NCI-H2227 treated with DMSO at 0.1 percent for 48 hours (cell line): ENCODE results near the gene HERC3.

Experiments
- DNase-seq: peaks from one replicate; lab custom pipeline; 2025; lab: John Stamatoyannopoulos, UW

The HERC3 gene

GRCh38 chr4:88747351-88747750, 155.1 kb downstream of the HERC3 start:
- DNase-seq, result no peak

DNA sequence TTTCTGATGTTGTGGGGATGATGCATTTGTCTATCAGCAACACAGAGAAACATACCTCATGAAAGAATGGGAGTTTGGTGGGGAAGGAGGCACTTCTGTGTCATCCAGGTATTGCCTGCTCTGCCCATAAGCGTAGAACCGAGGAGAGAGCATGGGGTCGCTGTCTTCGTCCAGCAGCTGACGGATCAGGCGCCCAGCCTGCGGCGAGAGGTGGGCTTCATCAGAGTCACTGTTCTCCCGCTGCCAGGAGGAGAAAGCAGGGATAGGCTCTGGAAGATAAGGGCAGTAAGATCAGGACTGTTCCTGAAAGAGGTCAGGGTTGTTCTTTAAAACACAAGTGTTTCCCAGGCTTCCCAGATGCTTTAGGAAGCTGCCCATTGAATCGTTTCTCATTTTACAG, 158.1 kb downstream of the HERC3 start:
- no peak for DNase-seq

GRCh38 chr4:88751258-88752075, 159.2 kb downstream of the HERC3 start:
- no peak for DNase-seq

DNA sequence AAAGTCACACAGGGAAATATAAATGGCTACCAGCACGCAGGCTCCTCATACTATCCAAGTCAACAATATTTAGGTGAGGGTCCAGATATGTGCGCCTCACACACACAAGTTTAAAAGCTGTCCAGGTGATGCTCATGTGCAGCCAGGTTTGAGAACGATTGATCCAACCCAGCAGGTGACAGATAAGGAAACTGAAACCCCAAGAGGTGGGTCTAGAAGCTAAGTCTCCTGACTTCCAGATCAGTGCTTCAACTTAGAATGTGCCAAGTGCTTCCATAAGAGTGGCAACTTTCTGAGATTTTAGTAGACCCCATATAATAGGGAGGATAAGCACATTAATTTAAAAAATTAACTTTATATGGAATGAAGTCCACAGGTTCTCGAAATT, 159.8 kb downstream of the HERC3 start:
- no peak for DNase-seq

- peak; percentile 4 for DNase-seq
Observed at GRCh38 chr4:88752754-88753153, 160.5 kb downstream of the HERC3 start.

- DNase-seq, result no peak
Observed at GRCh38 chr4:88753658-88754571, 161.6 kb downstream of the HERC3 start.

DNA sequence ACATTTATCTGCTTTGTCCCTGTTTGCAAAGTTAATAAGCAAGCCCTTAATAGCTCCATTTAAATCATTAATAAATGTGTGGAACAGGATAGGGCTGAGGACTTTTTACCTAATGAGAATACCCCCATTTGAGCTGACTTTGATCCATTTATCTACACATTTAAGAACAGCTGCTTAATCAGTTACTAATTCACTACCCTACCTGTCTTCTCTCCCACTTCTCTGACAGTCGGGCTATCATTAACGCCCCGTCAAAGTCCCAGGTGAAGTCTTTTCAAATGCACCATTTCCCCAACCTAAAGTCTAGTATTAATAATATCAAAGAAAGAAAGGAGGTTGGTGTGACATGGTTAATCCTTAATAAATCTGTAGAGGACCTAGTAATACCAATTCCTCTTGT, 162.5 kb downstream of the HERC3 start:
- DNase-seq, result no peak

DNA sequence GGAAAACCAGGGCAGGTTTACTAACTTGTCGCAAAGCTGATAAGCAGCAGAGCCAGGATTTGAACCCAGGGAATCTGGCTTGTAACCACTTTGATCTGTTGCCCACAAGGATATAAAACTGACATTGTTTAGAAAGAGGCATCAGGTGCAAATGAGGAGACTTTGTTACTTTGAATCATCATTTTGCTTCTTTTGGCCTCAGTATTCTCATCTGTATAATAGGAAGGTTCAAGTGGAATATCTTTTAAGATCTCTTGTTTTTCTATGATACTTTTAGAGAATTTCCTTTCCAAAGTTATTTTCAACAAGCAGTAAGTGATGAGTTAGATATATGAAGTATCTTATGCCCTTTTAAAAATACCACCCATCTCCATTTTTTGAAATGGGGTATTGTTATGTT, 163.2 kb downstream of the HERC3 start:
- no peak for DNase-seq

DNA sequence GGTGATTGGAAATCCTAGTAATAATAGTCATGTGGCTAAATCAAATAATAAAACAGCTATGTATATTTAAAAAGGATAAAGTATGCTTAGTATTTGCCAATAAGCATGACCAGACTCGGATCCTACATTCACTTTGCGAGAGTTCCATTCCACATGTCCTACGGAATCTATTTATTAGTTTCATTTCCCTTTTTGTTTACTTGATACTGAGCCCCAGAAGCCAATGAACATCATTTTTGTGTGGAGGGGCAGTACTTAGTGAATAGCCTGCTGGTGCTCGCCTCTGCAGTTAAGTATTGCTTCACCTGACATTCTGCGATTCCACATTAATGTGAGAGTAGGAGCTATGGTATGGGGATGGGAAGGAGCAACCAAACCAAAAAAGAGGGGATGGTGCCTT, 163.9 kb downstream of the HERC3 start:
- no peak for DNase-seq

DNA sequence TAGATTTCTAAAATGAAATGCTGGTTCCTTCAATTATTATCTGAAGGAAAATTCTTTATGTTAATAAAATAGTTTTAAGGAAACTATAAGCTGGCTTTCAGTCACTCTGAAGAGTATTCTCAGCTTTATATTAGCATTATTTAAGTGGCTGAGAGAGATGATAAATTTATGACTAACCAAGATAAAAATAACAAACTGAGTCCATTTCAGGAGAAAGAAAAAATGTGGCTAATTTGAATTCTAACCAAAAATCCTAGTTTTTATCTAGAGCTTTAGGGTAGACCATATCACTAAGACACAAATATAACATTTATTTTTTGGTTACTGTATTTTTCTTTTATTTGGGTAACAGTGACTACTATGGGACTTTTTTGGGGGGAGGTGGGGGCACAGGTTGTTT, 164.8 kb downstream of the HERC3 start:
- no peak for DNase-seq

GRCh38 chr4:88757776-88758175, 165.5 kb downstream of the HERC3 start:
- no peak for DNase-seq
